K562 (cell line): ENCODE measurements around the gene FYTTD1. TPM values are rescaled to one million over a fixed set of nuclear protein-coding genes. Genes with fewer than 3 reads are reported as not detected.

Experiments
- DNMT1 ChIP-seq: fragments of 450-650 bp; IDR thresholded peaks from 2 replicates; pipeline ENCODE4 v1.6.1; 2016; ENCODE audit warnings: antibody characterized with exemption, mild to moderate bottlenecking
- EP400 ChIP-seq: fragments of 450-650 bp; IDR thresholded peaks from 2 replicates; pipeline ENCODE4 v1.6.1; 2017; ENCODE audit warnings: antibody characterized with exemption, mild to moderate bottlenecking, moderate library complexity
- MYBL2 ChIP-seq, 2 experiments: fragments of 450-650 bp in 1 of 2; sonication (generic) in 1 of 2; formaldehyde crosslinking in 1 of 2; IDR thresholded peaks; 2 replicates each; pipeline versions ENCODE4 v1.6.1 to v1.8.1; 2017 to 2022; ENCODE audit warnings: borderline replicate concordance in 1 of 2, inconsistent platforms in 1 of 2, low read depth in 1 of 2, mild to moderate bottlenecking in 1 of 2, missing genetic modification reagents in 1 of 2, moderate library complexity in 1 of 2
- RHOXF2B ChIP-seq: fragments of 250-450 bp; sonication (Bioruptor Pico); conservative IDR thresholded peaks from 2 replicates; pipeline ENCODE4 v1.5.1; 2021
- STAT5A ChIP-seq: IDR thresholded peaks from 2 replicates; pipeline ENCODE4 v1.6.1; 2012; ENCODE audit warnings: low read length, inconsistent platforms, borderline replicate concordance
- THRAP3 ChIP-seq: fragments of 450-650 bp; IDR thresholded peaks from 2 replicates; pipeline ENCODE4 v1.6.1; 2016; ENCODE audit warnings: mild to moderate bottlenecking, inconsistent platforms, borderline replicate concordance
- polyA plus RNA-seq, 8 experiments: library from polyadenylated mRNA; depleted of rRNA in 4 of 8; stranded (reverse) in 5 of 8; unstranded in 3 of 8; fragments of >200 nt; fragmentation: Nextera tagmentation in 2 of 8; fragmentation: Illumina TruSeq in 1 of 8; extraction: Ambion mirVana in 2 of 8; extraction: Trizol in 1 of 8; gene quantifications; 2 replicates each; pipeline versions ENCODE4 v1.2.1 to v1.2.3, GENCODE V29; 2011 to 2014; ENCODE audit warnings: inconsistent platforms in 1 of 8, missing spikeins in 1 of 8
- total RNA-seq, 7 experiments: library from RNA; depleted of rRNA in 6 of 7; stranded (reverse); fragments of >200 nt in 6 of 7; fragmentation: Illumina TruSeq in 2 of 7; extraction: Trizol in 2 of 7; gene quantifications; 2 replicates each; pipeline versions ENCODE4 v1.2.1 to v1.2.3, GENCODE V29; 2011 to 2021; ENCODE audit warnings: low replicate concordance in 1 of 7
- TF ChIP-seq, protein P1 (sequence below), 2 experiments: fragments of 450-650 bp; conservative IDR thresholded peaks; 2 replicates each; pipeline ENCODE4 v1.6.1; 2017; ENCODE audit warnings: mild to moderate bottlenecking in 2 of 2, moderate library complexity in 2 of 2
- TF ChIP-seq, protein P2 (sequence below): fragments of 250-450 bp; sonication (Bioruptor Pico); IDR thresholded peaks from 2 replicates; pipeline ENCODE4 v1.5.0; 2021; ENCODE audit warnings: mild to moderate bottlenecking, borderline replicate concordance
- TF ChIP-seq, protein P3 (sequence below): fragments of 450-650 bp; IDR thresholded peaks from 2 replicates; pipeline ENCODE4 v1.7.1; 2018; ENCODE audit warnings: mild to moderate bottlenecking, low read depth; ENCODE audit not compliant: partially characterized antibody
- TF ChIP-seq, protein P4 (sequence below): fragments of 250-450 bp; sonication (Bioruptor Pico); IDR thresholded peaks from 2 replicates; pipeline ENCODE4 v1.8.0; 2021; ENCODE audit warnings: borderline replicate concordance, mild to moderate bottlenecking, moderate library complexity; ENCODE audit not compliant: poor library complexity, severe bottlenecking
- TF ChIP-seq, protein P5 (sequence below): sonication (generic); formaldehyde crosslinking; IDR thresholded peaks from 2 replicates; pipeline ENCODE4 v1.4.0; 2020; ENCODE audit warnings: mild to moderate bottlenecking, missing genetic modification reagents

The FYTTD1 gene
- total and polyA plus RNA-seq, 9 of the 15 experiments (the other 6 are each of a cell fraction or from before 2014, with no cell fraction given): 35.7 to 106 (median 76.3) TPM

DNA sequence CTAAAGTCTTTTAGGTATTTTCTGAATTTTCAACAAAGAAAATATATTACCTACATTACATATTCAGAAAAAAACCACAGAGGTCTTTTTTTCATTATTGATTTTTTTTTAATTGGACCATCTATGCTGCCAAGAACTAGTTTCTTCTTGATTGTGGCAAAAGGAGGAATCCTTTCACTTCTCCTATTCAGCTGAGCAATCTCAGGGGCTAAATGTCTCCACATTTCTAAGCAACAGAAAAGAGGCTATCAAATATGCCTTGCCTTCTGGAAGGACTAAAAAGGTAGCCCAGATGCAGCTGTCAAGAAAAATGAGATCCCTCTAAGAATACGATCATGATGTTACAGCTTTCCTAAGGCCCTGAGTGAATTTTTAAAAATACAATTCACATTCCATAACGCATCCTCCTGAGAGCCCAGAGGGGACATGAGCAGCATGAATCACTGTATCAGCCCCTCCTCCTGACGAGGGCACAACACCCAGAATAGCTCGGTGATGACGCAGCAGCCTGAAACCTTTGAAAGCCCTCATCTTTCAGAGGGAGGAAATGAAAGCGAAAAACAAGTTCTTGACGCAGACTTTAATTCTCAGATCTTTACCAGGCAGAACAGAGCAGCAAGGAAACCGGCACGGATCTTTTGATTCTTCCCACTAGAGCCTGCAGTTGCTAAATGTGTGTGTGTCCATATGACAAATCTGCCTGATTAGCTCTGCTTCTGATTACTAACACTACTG is 37.5 kb upstream of the FYTTD1 start (continued):
- TF ChIP-seq, protein P1, sequence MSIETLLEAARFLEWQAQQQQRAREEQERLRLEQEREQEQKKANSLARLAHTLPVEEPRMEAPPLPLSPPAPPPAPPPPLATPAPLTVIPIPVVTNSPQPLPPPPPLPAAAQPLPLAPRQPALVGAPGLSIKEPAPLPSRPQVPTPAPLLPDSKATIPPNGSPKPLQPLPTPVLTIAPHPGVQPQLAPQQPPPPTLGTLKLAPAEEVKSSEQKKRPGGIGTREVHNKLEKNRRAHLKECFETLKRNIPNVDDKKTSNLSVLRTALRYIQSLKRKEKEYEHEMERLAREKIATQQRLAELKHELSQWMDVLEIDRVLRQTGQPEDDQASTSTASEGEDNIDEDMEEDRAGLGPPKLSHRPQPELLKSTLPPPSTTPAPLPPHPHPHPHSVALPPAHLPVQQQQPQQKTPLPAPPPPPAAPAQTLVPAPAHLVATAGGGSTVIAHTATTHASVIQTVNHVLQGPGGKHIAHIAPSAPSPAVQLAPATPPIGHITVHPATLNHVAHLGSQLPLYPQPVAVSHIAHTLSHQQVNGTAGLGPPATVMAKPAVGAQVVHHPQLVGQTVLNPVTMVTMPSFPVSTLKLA (conservative IDR thresholded peaks at IDR 0.05): no peak
- TF ChIP-seq EP400 (no peak; the same call in 1 of the 2 replicates), RHOXF2B (CRISPR knock-in tag) (no peak), MYBL2 (IDR thresholded peaks at IDR 0.05; ENCODE audit: low read depth) (no peak), MYBL2 (CRISPR knock-in tag; IDR thresholded peaks at IDR 0.05; ENCODE audit: borderline replicate concordance) (no peak), STAT5A (no peak), DNMT1 (no peak), THRAP3 (no peak)
- TF ChIP-seq, protein P2, sequence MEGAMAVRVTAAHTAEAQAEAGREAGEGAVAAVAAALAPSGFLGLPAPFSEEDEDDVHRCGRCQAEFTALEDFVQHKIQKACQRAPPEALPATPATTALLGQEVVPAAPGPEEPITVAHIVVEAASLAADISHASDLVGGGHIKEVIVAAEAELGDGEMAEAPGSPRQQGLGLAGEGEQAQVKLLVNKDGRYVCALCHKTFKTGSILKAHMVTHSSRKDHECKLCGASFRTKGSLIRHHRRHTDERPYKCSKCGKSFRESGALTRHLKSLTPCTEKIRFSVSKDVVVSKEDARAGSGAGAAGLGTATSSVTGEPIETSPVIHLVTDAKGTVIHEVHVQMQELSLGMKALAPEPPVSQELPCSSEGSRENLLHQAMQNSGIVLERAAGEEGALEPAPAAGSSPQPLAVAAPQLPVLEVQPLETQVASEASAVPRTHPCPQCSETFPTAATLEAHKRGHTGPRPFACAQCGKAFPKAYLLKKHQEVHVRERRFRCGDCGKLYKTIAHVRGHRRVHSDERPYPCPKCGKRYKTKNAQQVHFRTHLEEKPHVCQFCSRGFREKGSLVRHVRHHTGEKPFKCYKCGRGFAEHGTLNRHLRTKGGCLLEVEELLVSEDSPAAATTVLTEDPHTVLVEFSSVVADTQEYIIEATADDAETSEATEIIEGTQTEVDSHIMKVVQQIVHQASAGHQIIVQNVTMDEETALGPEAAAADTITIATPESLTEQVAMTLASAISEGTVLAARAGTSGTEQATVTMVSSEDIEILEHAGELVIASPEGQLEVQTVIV (CRISPR knock-in tag): no peak
- TF ChIP-seq, protein P3, sequence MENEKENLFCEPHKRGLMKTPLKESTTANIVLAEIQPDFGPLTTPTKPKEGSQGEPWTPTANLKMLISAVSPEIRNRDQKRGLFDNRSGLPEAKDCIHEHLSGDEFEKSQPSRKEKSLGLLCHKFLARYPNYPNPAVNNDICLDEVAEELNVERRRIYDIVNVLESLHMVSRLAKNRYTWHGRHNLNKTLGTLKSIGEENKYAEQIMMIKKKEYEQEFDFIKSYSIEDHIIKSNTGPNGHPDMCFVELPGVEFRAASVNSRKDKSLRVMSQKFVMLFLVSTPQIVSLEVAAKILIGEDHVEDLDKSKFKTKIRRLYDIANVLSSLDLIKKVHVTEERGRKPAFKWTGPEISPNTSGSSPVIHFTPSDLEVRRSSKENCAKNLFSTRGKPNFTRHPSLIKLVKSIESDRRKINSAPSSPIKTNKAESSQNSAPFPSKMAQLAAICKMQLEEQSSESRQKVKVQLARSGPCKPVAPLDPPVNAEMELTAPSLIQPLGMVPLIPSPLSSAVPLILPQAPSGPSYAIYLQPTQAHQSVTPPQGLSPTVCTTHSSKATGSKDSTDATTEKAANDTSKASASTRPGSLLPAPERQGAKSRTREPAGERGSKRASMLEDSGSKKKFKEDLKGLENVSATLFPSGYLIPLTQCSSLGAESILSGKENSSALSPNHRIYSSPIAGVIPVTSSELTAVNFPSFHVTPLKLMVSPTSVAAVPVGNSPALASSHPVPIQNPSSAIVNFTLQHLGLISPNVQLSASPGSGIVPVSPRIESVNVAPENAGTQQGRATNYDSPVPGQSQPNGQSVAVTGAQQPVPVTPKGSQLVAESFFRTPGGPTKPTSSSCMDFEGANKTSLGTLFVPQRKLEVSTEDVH: no peak
- TF ChIP-seq, protein P4, sequence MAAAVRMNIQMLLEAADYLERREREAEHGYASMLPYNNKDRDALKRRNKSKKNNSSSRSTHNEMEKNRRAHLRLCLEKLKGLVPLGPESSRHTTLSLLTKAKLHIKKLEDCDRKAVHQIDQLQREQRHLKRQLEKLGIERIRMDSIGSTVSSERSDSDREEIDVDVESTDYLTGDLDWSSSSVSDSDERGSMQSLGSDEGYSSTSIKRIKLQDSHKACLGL: no peak
- TF ChIP-seq, protein P5, sequence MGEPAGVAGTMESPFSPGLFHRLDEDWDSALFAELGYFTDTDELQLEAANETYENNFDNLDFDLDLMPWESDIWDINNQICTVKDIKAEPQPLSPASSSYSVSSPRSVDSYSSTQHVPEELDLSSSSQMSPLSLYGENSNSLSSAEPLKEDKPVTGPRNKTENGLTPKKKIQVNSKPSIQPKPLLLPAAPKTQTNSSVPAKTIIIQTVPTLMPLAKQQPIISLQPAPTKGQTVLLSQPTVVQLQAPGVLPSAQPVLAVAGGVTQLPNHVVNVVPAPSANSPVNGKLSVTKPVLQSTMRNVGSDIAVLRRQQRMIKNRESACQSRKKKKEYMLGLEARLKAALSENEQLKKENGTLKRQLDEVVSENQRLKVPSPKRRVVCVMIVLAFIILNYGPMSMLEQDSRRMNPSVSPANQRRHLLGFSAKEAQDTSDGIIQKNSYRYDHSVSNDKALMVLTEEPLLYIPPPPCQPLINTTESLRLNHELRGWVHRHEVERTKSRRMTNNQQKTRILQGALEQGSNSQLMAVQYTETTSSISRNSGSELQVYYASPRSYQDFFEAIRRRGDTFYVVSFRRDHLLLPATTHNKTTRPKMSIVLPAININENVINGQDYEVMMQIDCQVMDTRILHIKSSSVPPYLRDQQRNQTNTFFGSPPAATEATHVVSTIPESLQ (CRISPR knock-in tag): no peak
- TF ChIP-seq, all 486 proteins: peak for 42
